ENCODE measurements around the gene PDE2A.
A peak's percentile ranks its signal among the peaks of the same experiment; 100 is the strongest.

The PDE2A gene

GRCh38 chr11:72684236-72684912 is 10.2 kb upstream of the PDE2A start:
- DNase-seq (ENCODE audit: extremely low read depth in 1 of 2, low read depth in 1 of 2), result peak in 1 of 2 donors; percentile 29

GRCh38 chr11:72683782-72684200 is 9.6 kb upstream of the PDE2A start:
- DNase-seq (ENCODE audit: extremely low read depth in 1 of 2, low read depth in 1 of 2), result peak in 1 of 2 donors; percentile 37

GRCh38 chr11:72682858-72683243 is 8.6 kb upstream of the PDE2A start:
- DNase-seq (ENCODE audit: extremely low read depth in 1 of 2, low read depth in 1 of 2), result no peak

- no peak for DNase-seq (ENCODE audit: extremely low read depth in 1 of 2, low read depth in 1 of 2)
These were observed 8.1 kb upstream of the PDE2A start for GRCh38 chr11:72682238-72682857.

GRCh38 chr11:72681226-72682153 is 7.3 kb upstream of the PDE2A start:
- no peak for DNase-seq (ENCODE audit: extremely low read depth in 1 of 2, low read depth in 1 of 2)

- no peak for DNase-seq (ENCODE audit: extremely low read depth in 1 of 2, low read depth in 1 of 2)
These were observed 6.5 kb upstream of the PDE2A start for GRCh38 chr11:72680624-72681158.

GRCh38 chr11:72679869-72680268 is 5.6 kb upstream of the PDE2A start:
- no peak for DNase-seq (ENCODE audit: extremely low read depth in 1 of 2, low read depth in 1 of 2)

- no peak for DNase-seq (ENCODE audit: extremely low read depth in 1 of 2, low read depth in 1 of 2)
These were observed 4.3 kb upstream of the PDE2A start for GRCh38 chr11:72678524-72678923.

GRCh38 chr11:72676861-72677341 is 2.7 kb upstream of the PDE2A start:
- DNase-seq (ENCODE audit: extremely low read depth in 1 of 2, low read depth in 1 of 2), result peak; percentile 25 to 26

- no peak for DNase-seq (ENCODE audit: extremely low read depth in 1 of 2, low read depth in 1 of 2)
These were observed 999 bp upstream of the PDE2A start for GRCh38 chr11:72675221-72675620.

- no peak for DNase-seq (ENCODE audit: extremely low read depth in 1 of 2, low read depth in 1 of 2)
These were observed 809 bp downstream of the PDE2A start for GRCh38 chr11:72673284-72673942.

- DNase-seq (ENCODE audit: extremely low read depth in 1 of 2, low read depth in 1 of 2), result no peak
These were observed 1.5 kb downstream of the PDE2A start for GRCh38 chr11:72672597-72673238.

- DNase-seq (ENCODE audit: extremely low read depth in 1 of 2, low read depth in 1 of 2), result no peak
These were observed 2.8 kb downstream of the PDE2A start for GRCh38 chr11:72671152-72672099.

GRCh38 chr11:72670041-72670440 is 4.2 kb downstream of the PDE2A start:
- no peak for DNase-seq (ENCODE audit: extremely low read depth in 1 of 2, low read depth in 1 of 2)

- DNase-seq (ENCODE audit: extremely low read depth in 1 of 2, low read depth in 1 of 2), result no peak
These were observed 4.7 kb downstream of the PDE2A start for GRCh38 chr11:72669527-72669926.

GRCh38 chr11:72668629-72669347 is 5.4 kb downstream of the PDE2A start:
- peak; percentile 61 to 88 for DNase-seq (ENCODE audit: extremely low read depth in 1 of 2, low read depth in 1 of 2)

GRCh38 chr11:72665911-72666472 is 8.2 kb downstream of the PDE2A start:
- no peak for DNase-seq (ENCODE audit: extremely low read depth in 1 of 2, low read depth in 1 of 2)

GRCh38 chr11:72662036-72662435 is 12.2 kb downstream of the PDE2A start:
- no peak for DNase-seq (ENCODE audit: extremely low read depth in 1 of 2, low read depth in 1 of 2)

Data from stimulated activated CD8-positive, alpha-beta memory T cell treated with anti-CD3 and anti-CD28 coated beads, Interleukin-7, amount 100 ng/mL, for 48 hours (primary cell).